ENCODE data around the gene RAP1GAP2.
A peak's percentile ranks its signal among the peaks of the same experiment; 100 is the strongest.

RAP1GAP2 gene

GRCh38 chr17:2892305-2892971 lies 96.2 kb downstream of the RAP1GAP2 start (continued):
- TF ChIP-seq ATF2 (tag by site-specific recombination; IDR thresholded peaks at IDR 0.05; ENCODE audit: low read depth), result 0 out of 2 replicates have a peak, but pooled peaks have one; percentile 40
- no peak for TF ChIP-seq OVOL3 (tag by site-specific recombination; IDR thresholded peaks at IDR 0.05)
- TF ChIP-seq KLF1 (tag by site-specific recombination; IDR thresholded peaks at IDR 0.05), result no peak
- no peak for TF ChIP-seq ZNF560 (tag by site-specific recombination; IDR thresholded peaks at IDR 0.05; ENCODE audit: borderline replicate concordance)
- peak; percentile 78 for TF ChIP-seq ZBTB17 (tag by site-specific recombination; IDR thresholded peaks at IDR 0.05)
- peak; percentile 72 for TF ChIP-seq ZNF184 (tag by site-specific recombination; IDR thresholded peaks at IDR 0.05)
- no peak for TF ChIP-seq ZNF626 (tag by site-specific recombination; IDR thresholded peaks at IDR 0.05)
- peak; percentile 93; the same call in 1 of the 2 replicates for TF ChIP-seq HIC1 (tag by site-specific recombination; IDR thresholded peaks at IDR 0.05)
- TF ChIP-seq ZSCAN4 (tag by site-specific recombination; IDR thresholded peaks at IDR 0.05), result no peak
- TF ChIP-seq ZNF433 (tag by site-specific recombination; IDR thresholded peaks at IDR 0.05; ENCODE audit: low read depth), result no peak
- TF ChIP-seq ZNF510 (tag by site-specific recombination; IDR thresholded peaks at IDR 0.05; ENCODE audit: insufficient replicate concordance), result no peak
- no peak for TF ChIP-seq ZBTB48 (tag by site-specific recombination; IDR thresholded peaks at IDR 0.05)
- TF ChIP-seq ZNF24 (tag by site-specific recombination; IDR thresholded peaks at IDR 0.05), result 0 out of 2 replicates have a peak, but pooled peaks have one; percentile 38
- no peak for TF ChIP-seq ZNF704 (tag by site-specific recombination; IDR thresholded peaks at IDR 0.05)
- TF ChIP-seq ZNF488 (tag by site-specific recombination; IDR thresholded peaks at IDR 0.05), result no peak
- TF ChIP-seq PRDM4 (tag by site-specific recombination; IDR thresholded peaks at IDR 0.05), result no peak
- TF ChIP-seq KLF8 (tag by site-specific recombination; IDR thresholded peaks at IDR 0.05), result peak; percentile 64; the same call in 1 of the 2 replicates
- TF ChIP-seq ZNF777 (tag by site-specific recombination; IDR thresholded peaks at IDR 0.05; ENCODE audit: borderline replicate concordance), result no peak
- TF ChIP-seq ZNF362 (tag by site-specific recombination; IDR thresholded peaks at IDR 0.05), result no peak
- peak; percentile 72 for TF ChIP-seq SP7 (tag by site-specific recombination; IDR thresholded peaks at IDR 0.05)
- peak; percentile 79; the same call in 1 of the 2 replicates for TF ChIP-seq KLF17 (tag by site-specific recombination; IDR thresholded peaks at IDR 0.05)
- TF ChIP-seq ZNF561 (tag by site-specific recombination; IDR thresholded peaks at IDR 0.05; ENCODE audit: borderline replicate concordance), result no peak
- peak; percentile 88; the same call in 1 of the 2 replicates for TF ChIP-seq ZNF558 (tag by site-specific recombination; IDR thresholded peaks at IDR 0.05)
- TF ChIP-seq GLIS2 (tag by site-specific recombination; IDR thresholded peaks at IDR 0.05), result no peak
- no peak for TF ChIP-seq ZNF280C (tag by site-specific recombination; IDR thresholded peaks at IDR 0.05)
